WERI-Rb-1 (cell line): ENCODE data around the gene TRAM2.

Experiments
- DNase-seq: peaks from one replicate; pipeline ENCODE4 v3.0.0-alpha.2; 2020
- H3K27ac ChIP-seq: fragments of 250-450 bp; sonication (Bioruptor Pico); 2 replicates; pipeline ENCODE4 v1.5.1; 2020; ENCODE audit warnings: mild to moderate bottlenecking, moderate library complexity
- H3K27me3 ChIP-seq: fragments of 250-450 bp; sonication (Bioruptor Pico); 2 replicates; pipeline ENCODE4 v1.5.1; 2021; ENCODE audit warnings: mild to moderate bottlenecking, low read depth, moderate library complexity; ENCODE audit not compliant: insufficient read depth, severe bottlenecking
- H3K36me3 ChIP-seq: fragments of 250-450 bp; sonication (Bioruptor Pico); 2 replicates; pipeline ENCODE4 v1.5.1; 2020; ENCODE audit warnings: mild to moderate bottlenecking, moderate library complexity
- H3K4me3 ChIP-seq: 2 replicates; pipeline ENCODE4 v1.5.1; 2011; ENCODE audit warnings: low read depth, mild to moderate bottlenecking, control low read depth, low read length
- H3K9me3 ChIP-seq: fragments of 250-450 bp; sonication (Bioruptor Pico); 2 replicates; pipeline ENCODE4 v1.5.1; 2021; ENCODE audit warnings: mild to moderate bottlenecking, moderate library complexity; ENCODE audit not compliant: severe bottlenecking
- CTCF ChIP-seq: IDR thresholded peaks from 2 replicates; pipeline ENCODE4 v1.5.1; 2011; ENCODE audit warnings: low read depth, mild to moderate bottlenecking, control low read depth, inconsistent platforms, low read length

Gene TRAM2

GRCh38 chr6:52514514-52514913 lies 62.3 kb downstream of the TRAM2 start:
- Histone ChIP-seq H3K27ac (no peak overlapping the region), H3K9me3 (no peaks in the 10 kb centered on the region), H3K4me3 (no peak overlapping the region), H3K36me3 (peaks cover 56% of the 10 kb centered on the region), H3K27me3 (no peaks in the 10 kb centered on the region)
- DNase-seq = peak; percentile 35
- no peak for TF ChIP-seq CTCF

DNA sequence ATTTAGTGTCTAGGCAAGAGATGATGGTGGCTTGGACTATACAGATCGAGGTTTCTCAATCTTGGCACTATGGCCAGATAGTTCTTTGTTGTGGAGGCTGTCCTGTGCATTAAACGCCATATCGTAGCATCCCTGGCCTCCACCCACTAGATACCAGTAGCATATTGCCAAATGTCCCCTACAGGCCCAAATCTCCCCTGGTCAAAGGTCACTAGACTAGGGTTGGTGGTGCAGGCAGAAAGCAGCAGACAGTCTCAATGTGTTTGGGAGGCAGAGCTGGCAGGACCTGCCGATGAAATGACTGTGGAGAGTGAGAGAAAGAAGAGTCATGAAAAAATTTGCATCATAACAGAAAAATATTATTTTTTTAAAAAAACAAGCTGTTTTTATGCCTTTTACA lies 63.0 kb downstream of the TRAM2 start:
- no peak for DNase-seq
- Histone ChIP-seq H3K36me3 (peaks cover 56% of the 10 kb centered on the region), H3K27ac (no peak overlapping the region), H3K9me3 (no peaks in the 10 kb centered on the region), H3K27me3 (no peaks in the 10 kb centered on the region), H3K4me3 (no peak overlapping the region)
- no peak for TF ChIP-seq CTCF

DNA sequence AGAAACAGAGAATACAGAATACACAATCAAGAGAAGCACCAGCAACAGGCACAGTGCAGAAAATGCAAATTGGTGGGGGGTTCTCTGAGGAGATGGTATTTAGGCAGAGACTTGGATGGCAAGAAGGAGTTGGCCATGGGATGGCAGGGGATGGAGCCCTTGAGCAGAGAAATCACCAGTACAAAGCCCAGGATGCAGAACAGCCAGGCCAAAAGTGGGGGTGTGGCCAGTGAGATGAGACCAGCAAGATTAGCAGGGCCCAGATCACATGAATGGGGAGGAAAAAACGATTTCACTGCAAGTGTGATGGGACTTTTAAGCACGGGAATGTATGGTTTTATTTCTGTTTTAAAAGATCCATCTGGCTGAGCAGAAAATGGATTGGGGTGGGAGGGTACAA lies 63.4 kb downstream of the TRAM2 start:
- no peak for DNase-seq
- no peak for TF ChIP-seq CTCF
- Histone ChIP-seq H3K4me3 (no peak overlapping the region), H3K9me3 (no peaks in the 10 kb centered on the region), H3K36me3 (peaks cover 58% of the 10 kb centered on the region), H3K27ac (no peak overlapping the region), H3K27me3 (no peaks in the 10 kb centered on the region)

- TF ChIP-seq CTCF = no peak
- H3K27ac ChIP-seq = peak overlapping the region; percentile 16
- H3K4me3 ChIP-seq = no peak overlapping the region
- H3K27me3 ChIP-seq = no peaks in the 10 kb centered on the region
- no peaks in the 10 kb centered on the region for H3K9me3 ChIP-seq
- peaks cover 65% of the 10 kb centered on the region for H3K36me3 ChIP-seq
- peak; percentile 41 for DNase-seq
These were observed 64.7 kb downstream of the TRAM2 start for GRCh38 chr6:52512199-52512598.

DNA sequence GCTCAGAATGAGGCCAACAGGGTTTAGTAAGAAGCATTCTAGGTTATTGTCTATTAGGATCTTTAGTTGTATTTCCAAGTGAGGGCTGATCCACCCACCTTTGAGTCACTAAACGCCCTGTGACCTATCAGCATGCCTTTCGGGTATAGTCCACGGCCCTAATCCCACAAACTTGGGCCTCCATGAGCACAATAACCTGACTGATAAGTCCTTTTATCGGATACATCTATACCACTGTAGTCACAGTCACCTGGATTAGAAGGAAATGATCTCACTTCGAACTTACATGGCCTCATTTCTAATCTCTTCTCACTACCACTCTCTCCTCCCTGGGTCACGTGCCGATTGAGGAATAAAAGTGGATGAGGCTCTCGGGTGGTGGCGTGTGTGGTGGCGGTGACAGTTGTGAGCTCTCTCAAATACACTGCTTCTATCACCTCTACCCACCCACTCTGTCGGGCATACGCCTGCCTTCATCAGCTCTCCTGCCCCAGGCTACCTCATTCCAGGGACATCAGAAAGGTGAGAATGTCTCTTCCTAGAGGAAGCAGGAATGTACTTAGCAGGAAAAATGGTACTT lies 65.2 kb downstream of the TRAM2 start:
- TF ChIP-seq CTCF = no peak
- Histone ChIP-seq H3K4me3 (no peak overlapping the region), H3K27me3 (no peaks in the 10 kb centered on the region), H3K36me3 (peaks cover 70% of the 10 kb centered on the region), H3K27ac (peak overlapping the region; percentile 16), H3K9me3 (no peaks in the 10 kb centered on the region)
- DNase-seq = peak; percentile 68

DNA sequence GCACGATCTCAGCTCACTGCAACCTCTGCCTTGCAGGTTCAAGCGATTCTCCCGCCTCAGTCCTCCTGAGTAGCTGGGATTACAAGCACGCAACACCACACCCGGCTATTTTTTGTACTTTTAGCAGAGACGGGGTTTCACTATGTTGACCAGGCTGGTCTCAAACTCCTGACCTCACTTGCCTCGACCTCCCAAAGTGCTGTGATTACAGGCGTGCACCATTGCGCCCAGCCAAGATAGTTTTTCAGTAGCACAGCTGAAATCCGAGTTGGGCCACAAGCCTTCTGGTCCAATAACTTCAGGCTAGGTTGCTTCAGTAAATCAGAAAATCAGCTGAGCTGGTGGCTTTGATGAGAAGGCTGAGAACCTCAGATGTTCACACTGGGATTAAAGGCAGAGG lies 65.7 kb downstream of the TRAM2 start:
- Histone ChIP-seq H3K4me3 (no peak overlapping the region), H3K36me3 (peaks cover 72% of the 10 kb centered on the region), H3K27me3 (no peaks in the 10 kb centered on the region), H3K9me3 (no peaks in the 10 kb centered on the region), H3K27ac (no peak overlapping the region; the same call in 1 of the 2 replicates)
- no peak for TF ChIP-seq CTCF
- DNase-seq = no peak
